ENCODE measurements around the gene RNF13.

The RNF13 gene

DNA sequence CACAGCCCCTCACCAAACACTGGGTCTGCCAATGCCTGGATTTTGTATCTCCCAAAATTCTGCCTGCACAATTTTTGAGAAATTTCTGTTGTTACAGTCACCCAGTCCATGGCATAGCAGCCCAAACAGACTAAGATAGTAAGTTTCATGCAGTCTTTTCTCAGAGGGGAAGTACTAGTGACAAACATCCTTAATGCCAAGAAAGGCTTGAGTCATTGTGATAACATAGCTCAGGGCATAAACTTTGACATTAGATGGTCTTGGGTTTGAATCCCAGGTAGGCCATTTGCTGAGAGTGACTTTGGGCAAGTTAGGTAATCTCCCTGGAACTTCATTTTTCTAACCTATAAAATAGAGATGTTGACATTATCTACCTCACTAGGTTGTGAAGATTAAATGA is 193.8 kb downstream of the RNF13 start:
- DNase-seq = no peak
